ENCODE results near the gene MST1.

DNA sequence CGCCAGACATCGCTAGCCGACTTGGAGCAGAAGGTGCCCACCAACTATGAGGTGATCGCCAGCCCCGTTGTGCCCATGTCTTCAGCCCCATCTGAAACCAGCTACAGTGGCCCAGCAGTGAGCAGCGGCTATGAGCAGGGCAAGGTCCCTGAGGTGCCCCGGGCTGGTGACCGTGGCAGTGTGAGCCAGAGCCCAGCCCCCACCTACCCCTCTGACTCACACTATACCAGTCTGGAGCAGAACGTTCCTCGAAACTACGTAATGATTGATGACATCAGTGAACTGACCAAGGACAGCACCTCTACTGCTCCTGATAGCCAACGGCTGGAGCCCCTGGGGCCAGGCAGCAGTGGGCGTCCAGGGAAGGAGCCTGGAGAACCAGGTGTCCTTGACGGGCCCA lies 28.0 kb downstream of the MST1 start:
- TF ChIP-seq, protein P1, sequence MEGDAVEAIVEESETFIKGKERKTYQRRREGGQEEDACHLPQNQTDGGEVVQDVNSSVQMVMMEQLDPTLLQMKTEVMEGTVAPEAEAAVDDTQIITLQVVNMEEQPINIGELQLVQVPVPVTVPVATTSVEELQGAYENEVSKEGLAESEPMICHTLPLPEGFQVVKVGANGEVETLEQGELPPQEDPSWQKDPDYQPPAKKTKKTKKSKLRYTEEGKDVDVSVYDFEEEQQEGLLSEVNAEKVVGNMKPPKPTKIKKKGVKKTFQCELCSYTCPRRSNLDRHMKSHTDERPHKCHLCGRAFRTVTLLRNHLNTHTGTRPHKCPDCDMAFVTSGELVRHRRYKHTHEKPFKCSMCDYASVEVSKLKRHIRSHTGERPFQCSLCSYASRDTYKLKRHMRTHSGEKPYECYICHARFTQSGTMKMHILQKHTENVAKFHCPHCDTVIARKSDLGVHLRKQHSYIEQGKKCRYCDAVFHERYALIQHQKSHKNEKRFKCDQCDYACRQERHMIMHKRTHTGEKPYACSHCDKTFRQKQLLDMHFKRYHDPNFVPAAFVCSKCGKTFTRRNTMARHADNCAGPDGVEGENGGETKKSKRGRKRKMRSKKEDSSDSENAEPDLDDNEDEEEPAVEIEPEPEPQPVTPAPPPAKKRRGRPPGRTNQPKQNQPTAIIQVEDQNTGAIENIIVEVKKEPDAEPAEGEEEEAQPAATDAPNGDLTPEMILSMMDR (IDR thresholded peaks at IDR 0.05), result no peak
- TF ChIP-seq POLR2A (IDR thresholded peaks at IDR 0.05), result no peak
- no peak for TF ChIP-seq POLR2AphosphoS5 (IDR thresholded peaks at IDR 0.05)
